ENCODE data around the gene HNRNPM. TPM values are rescaled to one million over a fixed set of nuclear protein-coding genes. Genes with fewer than 3 reads are reported as not detected.

The HNRNPM gene
- total and polyA plus RNA-seq, 3 donors from 2014 or later = 164 to 198 (median 177) TPM

GRCh38 chr19:8455018-8455417, 10.2 kb downstream of the HNRNPM start:
- 75 to 77% methylated on average over 5 of the region's 5 CpGs for WGBS, 2 donors
- Histone ChIP-seq H3K4me3 (no peak overlapping the region), H3K27me3 (no peaks in the 10 kb centered on the region), H3K9me3 (no peaks in the 10 kb centered on the region), H3K27ac (no peak overlapping the region), H3K36me3 (ENCODE audit: low read depth, missing control alignments) (no peaks in the 10 kb centered on the region), H3K4me1 (peaks cover 38% of the 10 kb centered on the region)
- DNase-seq = no peak
- no peak for TF ChIP-seq POLR2A (IDR thresholded peaks at IDR 0.05)
- no peak for TF ChIP-seq CTCF (IDR thresholded peaks at IDR 0.05)
- intact Hi-C loops (cut with DNase I; ENCODE audit: low total_unique reads) = no loop called here

GRCh38 chr19:8456064-8456463, 11.3 kb downstream of the HNRNPM start:
- no peaks in the 10 kb centered on the region for H3K9me3 ChIP-seq
- H3K36me3 ChIP-seq (ENCODE audit: low read depth, missing control alignments) = no peaks in the 10 kb centered on the region
- no peak for DNase-seq
- no peaks in the 10 kb centered on the region for H3K27me3 ChIP-seq
- intact Hi-C loops (cut with DNase I; ENCODE audit: low total_unique reads) = no loop called here
- peaks cover 46% of the 10 kb centered on the region for H3K4me1 ChIP-seq
- no peak for TF ChIP-seq POLR2A (IDR thresholded peaks at IDR 0.05)
- TF ChIP-seq CTCF (IDR thresholded peaks at IDR 0.05) = no peak
- 53 to 75% methylated on average over 7 of the region's 7 CpGs for WGBS, 2 donors
- H3K27ac ChIP-seq = no peak overlapping the region
- no peak overlapping the region for H3K4me3 ChIP-seq

- H3K36me3 ChIP-seq (ENCODE audit: low read depth, missing control alignments) = no peaks in the 10 kb centered on the region
- no peak for DNase-seq
- H3K9me3 ChIP-seq = no peaks in the 10 kb centered on the region
- peaks cover 44% of the 10 kb centered on the region for H3K4me1 ChIP-seq
- H3K27me3 ChIP-seq = no peaks in the 10 kb centered on the region
- H3K27ac ChIP-seq = no peak overlapping the region
- TF ChIP-seq CTCF (IDR thresholded peaks at IDR 0.05) = no peak
- no peak for TF ChIP-seq POLR2A (IDR thresholded peaks at IDR 0.05)
- no peak overlapping the region for H3K4me3 ChIP-seq
- intact Hi-C loops (cut with DNase I; ENCODE audit: low total_unique reads) = no loop called here
- WGBS, 2 donors = 79 to 87% methylated on average over 3 of the region's 3 CpGs
These were observed 12.4 kb downstream of the HNRNPM start for GRCh38 chr19:8457209-8457608.

- TF ChIP-seq POLR2A (IDR thresholded peaks at IDR 0.05) = no peak
- no peak for TF ChIP-seq CTCF (IDR thresholded peaks at IDR 0.05)
- Histone ChIP-seq H3K27ac (no peak overlapping the region), H3K9me3 (no peaks in the 10 kb centered on the region), H3K4me1 (peaks cover 40% of the 10 kb centered on the region), H3K4me3 (no peak overlapping the region), H3K36me3 (ENCODE audit: low read depth, missing control alignments) (no peaks in the 10 kb centered on the region), H3K27me3 (no peaks in the 10 kb centered on the region)
- DNase-seq = no peak
- WGBS, 2 donors = 54 to 63% methylated on average over 1 of the region's 1 CpG
- intact Hi-C loops (cut with DNase I; ENCODE audit: low total_unique reads) = no loop called here
These were observed 13.1 kb downstream of the HNRNPM start for GRCh38 chr19:8457827-8458226.

- WGBS, 2 donors = 74 to 92% methylated on average over 5 of the region's 5 CpGs
- Histone ChIP-seq H3K36me3 (ENCODE audit: low read depth, missing control alignments) (no peaks in the 10 kb centered on the region), H3K4me1 (peaks cover 36% of the 10 kb centered on the region), H3K27ac (no peak overlapping the region), H3K4me3 (no peak overlapping the region), H3K27me3 (no peaks in the 10 kb centered on the region), H3K9me3 (no peaks in the 10 kb centered on the region)
- TF ChIP-seq POLR2A (IDR thresholded peaks at IDR 0.05) (no peak), CTCF (IDR thresholded peaks at IDR 0.05) (no peak)
- intact Hi-C loops (cut with DNase I; ENCODE audit: low total_unique reads) = no loop called here
- no peak for DNase-seq
These were observed 13.6 kb downstream of the HNRNPM start for GRCh38 chr19:8458380-8458779.

All from testis (tissue), 3 donors.